ENCODE measurements around the gene GYS1.

The GYS1 gene

DNA sequence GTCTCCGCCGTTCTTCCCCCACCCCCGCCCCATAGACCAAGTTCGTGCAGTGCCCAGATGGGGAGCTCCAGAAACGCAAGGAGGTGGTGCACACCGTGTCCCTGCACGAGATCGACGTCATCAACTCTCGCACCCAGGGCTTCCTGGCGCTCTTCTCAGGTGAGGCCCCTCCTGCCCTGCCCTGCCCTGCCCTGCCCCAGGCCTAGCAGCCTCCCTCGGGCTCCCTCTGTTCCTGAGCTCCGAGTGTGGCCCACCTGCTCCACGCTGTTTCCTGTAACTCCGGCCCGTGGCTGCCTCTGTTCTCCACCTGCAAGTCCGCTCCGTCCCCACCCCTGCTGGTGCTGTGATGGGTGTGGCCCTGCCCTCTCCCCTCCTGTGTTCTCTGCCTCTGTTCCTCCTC lies 17.3 kb upstream of the GYS1 start:
- H3K9me3 ChIP-seq (ENCODE audit: severe bottlenecking) = no peaks in the 10 kb centered on the region
- peaks cover 75% of the 10 kb centered on the region for H3K36me3 ChIP-seq
- H3K27me3 ChIP-seq (ENCODE audit: insufficient read depth, low read depth, severe bottlenecking) = no peaks in the 10 kb centered on the region
- TF ChIP-seq, protein P1, sequence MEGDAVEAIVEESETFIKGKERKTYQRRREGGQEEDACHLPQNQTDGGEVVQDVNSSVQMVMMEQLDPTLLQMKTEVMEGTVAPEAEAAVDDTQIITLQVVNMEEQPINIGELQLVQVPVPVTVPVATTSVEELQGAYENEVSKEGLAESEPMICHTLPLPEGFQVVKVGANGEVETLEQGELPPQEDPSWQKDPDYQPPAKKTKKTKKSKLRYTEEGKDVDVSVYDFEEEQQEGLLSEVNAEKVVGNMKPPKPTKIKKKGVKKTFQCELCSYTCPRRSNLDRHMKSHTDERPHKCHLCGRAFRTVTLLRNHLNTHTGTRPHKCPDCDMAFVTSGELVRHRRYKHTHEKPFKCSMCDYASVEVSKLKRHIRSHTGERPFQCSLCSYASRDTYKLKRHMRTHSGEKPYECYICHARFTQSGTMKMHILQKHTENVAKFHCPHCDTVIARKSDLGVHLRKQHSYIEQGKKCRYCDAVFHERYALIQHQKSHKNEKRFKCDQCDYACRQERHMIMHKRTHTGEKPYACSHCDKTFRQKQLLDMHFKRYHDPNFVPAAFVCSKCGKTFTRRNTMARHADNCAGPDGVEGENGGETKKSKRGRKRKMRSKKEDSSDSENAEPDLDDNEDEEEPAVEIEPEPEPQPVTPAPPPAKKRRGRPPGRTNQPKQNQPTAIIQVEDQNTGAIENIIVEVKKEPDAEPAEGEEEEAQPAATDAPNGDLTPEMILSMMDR (IDR thresholded peaks at IDR 0.05; ENCODE audit: low read depth, low read length) = no peak
- no peak for DNase-seq
- H3K4me3 ChIP-seq (ENCODE audit: low read depth, low read length) = no peak overlapping the region
- H3K27ac ChIP-seq = no peak overlapping the region

DNA sequence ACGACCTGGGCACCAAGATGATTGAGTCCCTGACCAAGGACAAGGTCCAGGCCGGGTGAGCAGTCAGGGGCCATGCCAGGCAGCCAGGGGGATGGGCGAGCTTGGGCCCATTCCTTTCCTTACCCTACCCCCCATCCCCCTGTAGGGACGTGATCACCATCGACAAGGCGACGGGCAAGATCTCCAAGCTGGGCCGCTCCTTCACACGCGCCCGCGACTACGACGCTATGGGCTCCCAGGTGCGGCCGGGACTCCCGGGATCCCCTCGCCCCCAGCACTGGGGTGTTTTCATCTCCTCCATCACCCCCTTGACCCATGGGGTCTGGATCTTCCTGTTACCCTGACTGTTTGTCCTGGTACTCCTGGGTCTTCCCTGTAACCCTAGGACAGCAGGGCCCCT lies 16.7 kb upstream of the GYS1 start:
- TF ChIP-seq, protein P1 (IDR thresholded peaks at IDR 0.05; ENCODE audit: low read depth, low read length) = no peak
- H3K27ac ChIP-seq = no peak overlapping the region
- no peak overlapping the region for H3K4me3 ChIP-seq (ENCODE audit: low read depth, low read length)
- peaks cover 75% of the 10 kb centered on the region for H3K36me3 ChIP-seq
- H3K9me3 ChIP-seq (ENCODE audit: severe bottlenecking) = no peaks in the 10 kb centered on the region
- no peaks in the 10 kb centered on the region for H3K27me3 ChIP-seq (ENCODE audit: insufficient read depth, low read depth, severe bottlenecking)
- no peak for DNase-seq

DNA sequence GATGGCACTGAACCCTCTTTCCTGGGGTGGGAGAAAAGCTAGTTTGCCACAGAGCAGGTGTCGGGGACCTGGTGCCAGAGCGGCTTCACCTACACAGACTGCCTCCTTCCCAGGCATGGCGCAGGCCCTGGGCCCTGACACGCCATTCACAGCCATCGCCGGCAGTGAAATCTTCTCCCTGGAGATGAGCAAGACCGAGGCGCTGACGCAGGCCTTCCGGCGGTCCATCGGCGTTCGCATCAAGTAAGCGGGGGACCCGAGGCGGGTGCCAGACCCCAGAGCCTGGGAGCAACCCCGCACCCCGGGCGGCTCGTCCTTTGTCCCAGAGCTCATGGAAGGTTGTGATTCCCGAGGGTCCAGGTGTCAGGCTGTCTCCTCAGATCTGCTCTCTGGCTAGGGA lies 13.8 kb upstream of the GYS1 start:
- Histone ChIP-seq H3K36me3 (peaks cover 77% of the 10 kb centered on the region), H3K27me3 (ENCODE audit: insufficient read depth, low read depth, severe bottlenecking) (no peaks in the 10 kb centered on the region), H3K9me3 (ENCODE audit: severe bottlenecking) (no peaks in the 10 kb centered on the region), H3K27ac (no peak overlapping the region), H3K4me3 (ENCODE audit: low read depth, low read length) (no peak overlapping the region)
- no peak for DNase-seq
- TF ChIP-seq, protein P1 (IDR thresholded peaks at IDR 0.05; ENCODE audit: low read depth, low read length) = no peak

DNA sequence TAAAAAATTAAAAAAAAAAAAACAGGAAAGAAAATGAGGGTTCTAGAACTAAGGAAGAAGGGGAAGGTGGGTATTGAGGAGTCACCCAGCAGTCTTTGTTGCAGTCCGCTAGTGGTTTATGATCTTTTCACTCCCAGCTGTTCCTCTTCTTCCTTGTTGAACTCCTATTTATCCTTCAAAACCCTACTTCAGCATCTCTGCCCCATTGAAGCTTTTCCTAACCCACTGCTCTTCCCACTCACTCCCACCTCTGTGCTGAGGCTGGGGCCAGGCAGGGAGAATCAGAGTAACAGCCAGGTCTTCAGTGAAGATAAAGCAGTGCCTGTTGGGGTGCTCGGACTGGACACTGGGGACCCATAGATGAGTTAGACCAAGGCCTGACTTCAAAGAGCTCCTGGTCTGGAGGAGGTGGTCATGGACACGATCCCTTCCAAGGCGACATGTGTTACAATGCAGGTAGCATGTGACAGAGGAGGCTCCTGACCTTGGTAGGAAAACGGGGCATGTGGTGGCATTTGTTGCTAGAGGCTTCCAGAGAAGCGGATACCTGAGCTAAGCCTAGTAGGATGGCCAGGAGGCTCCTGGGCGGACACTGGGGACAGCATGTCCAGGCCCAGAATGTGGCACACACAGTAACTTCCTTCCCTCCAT lies 12.0 kb upstream of the GYS1 start:
- no peak for DNase-seq
- Histone ChIP-seq H3K4me3 (ENCODE audit: low read depth, low read length) (no peak overlapping the region), H3K27ac (no peak overlapping the region), H3K36me3 (peaks cover 68% of the 10 kb centered on the region), H3K27me3 (ENCODE audit: insufficient read depth, low read depth, severe bottlenecking) (no peaks in the 10 kb centered on the region), H3K9me3 (ENCODE audit: severe bottlenecking) (no peaks in the 10 kb centered on the region)
- TF ChIP-seq, protein P1 (IDR thresholded peaks at IDR 0.05; ENCODE audit: low read depth, low read length) = no peak

DNA sequence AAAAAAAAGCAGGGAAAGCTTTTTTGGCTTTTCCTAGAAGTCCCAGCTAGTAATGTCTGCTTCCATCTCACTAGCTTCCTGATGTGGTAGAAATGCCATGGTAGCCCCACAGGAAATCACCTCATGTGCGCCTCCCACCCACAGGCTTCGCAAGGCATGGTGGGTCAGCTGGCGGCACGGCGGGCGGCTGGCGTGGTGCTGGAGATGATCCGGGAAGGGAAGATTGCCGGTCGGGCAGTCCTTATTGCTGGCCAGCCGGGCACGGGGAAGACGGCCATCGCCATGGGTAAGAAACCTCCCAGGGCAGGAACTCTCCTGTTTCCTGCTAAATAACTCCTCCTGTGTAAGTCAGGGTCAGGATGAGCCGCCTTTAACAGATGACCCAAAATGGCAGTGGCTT lies 11.0 kb upstream of the GYS1 start:
- no peaks in the 10 kb centered on the region for H3K9me3 ChIP-seq (ENCODE audit: severe bottlenecking)
- no peak overlapping the region for H3K27ac ChIP-seq
- H3K4me3 ChIP-seq (ENCODE audit: low read depth, low read length) = no peak overlapping the region
- TF ChIP-seq, protein P1 (IDR thresholded peaks at IDR 0.05; ENCODE audit: low read depth, low read length) = no peak
- H3K36me3 ChIP-seq = peaks cover 68% of the 10 kb centered on the region
- no peaks in the 10 kb centered on the region for H3K27me3 ChIP-seq (ENCODE audit: insufficient read depth, low read depth, severe bottlenecking)
- no peak for DNase-seq

All from WERI-Rb-1 (cell line).